H1 (cell line): Measurements from ENCODE around the gene FYTTD1.

Experiments
- CTCF ChIP-seq, 3 experiments: IDR thresholded peaks; 1 replicate in 2 of 3; 2 replicates in 1 of 3; pipeline versions ENCODE4 v1.5.1 to v1.6.1; 2011; ENCODE audit warnings: low read length in 3 of 3, mild to moderate bottlenecking in 3 of 3, inconsistent platforms in 2 of 3, low read depth in 1 of 3, moderate library complexity in 1 of 3; ENCODE audit not compliant: insufficient read depth in 1 of 3; ENCODE audit errors: control extremely low read depth in 1 of 3
- EP300 ChIP-seq, 2 experiments: IDR thresholded peaks; 1 replicate in 1 of 2; 2 replicates in 1 of 2; pipeline ENCODE4 v1.6.1; 2011 to 2012; ENCODE audit warnings: low read depth in 2 of 2, low read length in 2 of 2, mild to moderate bottlenecking in 2 of 2, borderline replicate concordance in 1 of 2, inconsistent platforms in 1 of 2, moderate library complexity in 1 of 2
- EZH2 ChIP-seq: fragments of 200-600 bp; sonication (generic); IDR thresholded peaks from 2 replicates; pipeline ENCODE4 v1.7.1; 2012; ENCODE audit warnings: low read depth, mild to moderate bottlenecking, moderate library complexity, low read length, inconsistent platforms; ENCODE audit not compliant: severe bottlenecking
- GABPA ChIP-seq: IDR thresholded peaks from 2 replicates; pipeline ENCODE4 v1.6.1; 2011; ENCODE audit warnings: mild to moderate bottlenecking, low read length, moderate library complexity, borderline replicate concordance; ENCODE audit not compliant: insufficient read depth
- POLR2AphosphoS5 ChIP-seq: IDR thresholded peaks from 2 replicates; pipeline ENCODE4 v1.6.1; 2011; ENCODE audit warnings: low read depth, low read length
- SP4 ChIP-seq: IDR thresholded peaks from 2 replicates; pipeline ENCODE4 v1.6.1; 2012; ENCODE audit warnings: low read length, inconsistent platforms
- TBP ChIP-seq: IDR thresholded peaks from 2 replicates; pipeline ENCODE4 v1.6.1; 2011; ENCODE audit warnings: low read depth, low read length, improper control_type of control experiment
- ZNF274 ChIP-seq: IDR thresholded peaks from 2 replicates; pipeline ENCODE4 v1.7.0; 2012; ENCODE audit warnings: low read length, borderline replicate concordance; ENCODE audit errors: extremely low read depth

- TF ChIP-seq ZNF274 (no peak), CTCF (IDR thresholded peaks at IDR 0.05; ENCODE audit: control extremely low read depth in 1 of 3, insufficient read depth in 1 of 3, low read depth in 1 of 3, low read length in 3 of 3) (no peak), TBP (no peak), POLR2AphosphoS5 (no peak), EP300 (IDR thresholded peaks at IDR 0.05; ENCODE audit: borderline replicate concordance in 1 of 2, low read depth in 2 of 2, low read length in 2 of 2) (no peak), EZH2 (no peak), GABPA (no peak), SP4 (no peak)
Observed at GRCh38 chr3:197784019-197784585, 34.4 kb downstream of the FYTTD1 start.
